ENCODE measurements around the gene ANO6.

DNA sequence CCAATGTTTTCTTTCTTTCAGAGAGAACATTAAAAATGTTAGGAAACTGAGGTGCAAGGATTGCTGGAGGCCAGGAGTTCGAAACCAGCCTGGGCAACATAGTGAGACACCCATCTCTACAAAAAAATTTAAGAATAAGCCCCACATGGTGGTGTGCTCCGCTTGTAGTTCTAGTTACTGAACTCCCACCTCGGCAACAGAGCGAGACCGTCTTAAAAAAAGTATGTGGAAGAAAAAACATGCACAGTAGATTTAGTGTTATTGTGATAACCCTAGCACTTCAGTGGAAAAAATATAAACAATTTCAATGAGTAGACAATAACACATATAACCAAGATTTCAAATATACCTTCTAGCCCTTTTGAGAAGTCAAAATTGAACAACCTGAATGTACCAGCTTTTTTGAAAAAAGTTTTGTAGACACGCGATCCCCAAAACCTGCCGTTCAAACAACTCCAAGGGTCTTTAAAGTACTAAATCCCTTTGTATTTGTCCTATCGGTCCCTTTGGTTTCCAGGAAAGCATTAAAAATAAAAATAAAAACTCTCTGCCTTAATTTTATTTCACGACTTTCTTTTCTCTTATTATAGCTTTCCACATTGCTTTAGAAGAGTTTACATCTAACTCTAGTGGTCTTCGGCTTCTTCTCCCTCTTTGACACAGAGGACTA, 1.0 kb upstream of the ANO6 start:
- no peak for TF ChIP-seq CTCF (IDR thresholded peaks at IDR 0.05)
- TF ChIP-seq POLR2AphosphoS5 (IDR thresholded peaks at IDR 0.05) = no peak
- no peak for TF ChIP-seq POLR2A (IDR thresholded peaks at IDR 0.05)
- no peak for TF ChIP-seq EP300 (IDR thresholded peaks at IDR 0.05)
